Spleen (tissue), 11 donors: ENCODE data around the gene CACNA1F. TPM values are rescaled to one million over a fixed set of nuclear protein-coding genes. Genes with fewer than 3 reads are reported as not detected.

Source experiments
- DNase-seq: peaks from one replicate; pipeline ENCODE4 v3.0.0-alpha.2; 2020
- H3K27ac ChIP-seq, 8 donors: fragments of 200-600 bp; sonication (generic) in 7 of 8; 1 replicate in 4 of 8; 2 replicates in 4 of 8; pipeline versions ENCODE4 v1.5.0 to v1.8.0; 2016 to 2021; ENCODE audit warnings: inconsistent platforms in 4 of 8, mild to moderate bottlenecking in 4 of 8, moderate library complexity in 1 of 8
- H3K27me3 ChIP-seq, 7 donors: fragments of 200-600 bp; sonication (generic) in 6 of 7; replicated peaks in 1 of 7; 1 replicate in 4 of 7; 2 replicates in 3 of 7; pipeline versions ENCODE4 v1.5.0 to v1.8.0; 2016 to 2021; ENCODE audit warnings: inconsistent platforms in 3 of 7, mild to moderate bottlenecking in 1 of 7
- H3K36me3 ChIP-seq, 6 donors: fragments of 200-600 bp; sonication (generic) in 5 of 6; 1 replicate in 4 of 6; 2 replicates in 2 of 6; pipeline versions ENCODE4 v1.5.0 to v1.8.0; 2016 to 2021; ENCODE audit warnings: inconsistent platforms in 2 of 6
- H3K4me1 ChIP-seq, 6 donors: fragments of 200-600 bp; sonication (generic) in 5 of 6; 1 replicate in 3 of 6; 2 replicates in 3 of 6; pipeline versions ENCODE4 v1.5.0 to v1.8.0; 2016 to 2021; ENCODE audit warnings: inconsistent platforms in 3 of 6
- H3K4me3 ChIP-seq, 8 donors: fragments of 200-600 bp; sonication (generic) in 7 of 8; 1 replicate in 4 of 8; 2 replicates in 4 of 8; pipeline versions ENCODE4 v1.5.0 to v1.8.0; 2016 to 2021; ENCODE audit warnings: inconsistent platforms in 4 of 8, mild to moderate bottlenecking in 4 of 8, moderate library complexity in 2 of 8
- H3K9me3 ChIP-seq, 8 donors: fragments of 200-600 bp; sonication (generic) in 7 of 8; 1 replicate in 4 of 8; 2 replicates in 4 of 8; pipeline versions ENCODE4 v1.5.0 to v1.8.0; 2016 to 2021; ENCODE audit warnings: inconsistent platforms in 4 of 8
- POLR2A ChIP-seq, 3 donors: fragments of 450-650 bp; IDR thresholded peaks; one replicate each; pipeline ENCODE4 v1.5.1; 2017; ENCODE audit warnings: antibody characterized with exemption in 3 of 3, mild to moderate bottlenecking in 1 of 3
- POLR2AphosphoS5 ChIP-seq, 3 donors: sonication (generic); formaldehyde crosslinking; IDR thresholded peaks; one replicate each; pipeline ENCODE4 v1.5.1; 2017; ENCODE audit warnings: antibody characterized with exemption in 3 of 3
- WGBS, 5 donors: extraction: QIAGEN DNeasy Blood & Tissue Kit in 3 of 5; methylation state at CpG; one replicate each; pipeline versions ENCODE4 v1.1.5 to v1.1.7; 2013 to 2018; 5-methylcytosine and 5-hydroxymethylcytosine counted together
- intact Hi-C: fragments of 100-400 bp; cut with DNase I; formaldehyde crosslinking; loops from one replicate; pipeline ENCODE4 v1.15.0; 2023; ENCODE audit warnings: low total_unique reads
- polyA plus RNA-seq, 3 donors: library from polyadenylated mRNA; stranded (reverse); fragments of 200-250 nt; gene quantifications; one replicate each; pipeline ENCODE4 v1.2.1, GENCODE V29; 2013
- total RNA-seq, 7 donors: library from RNA; depleted of rRNA in 3 of 7; stranded (reverse); fragments of >200 nt in 3 of 7; fragmentation: NEBNext Ultra II Directional in 4 of 7; extraction: Animal tissue kit (Norgen Biotek cat#: 25700) in 4 of 7; gene quantifications; one replicate each; pipeline versions ENCODE4 v1.1.0 to v1.2.1, GENCODE V29; 2016 to 2021
- TF ChIP-seq, protein P1 (sequence below), 11 experiments: fragments of 200-600 bp in 7 of 11; fragments of 450-650 bp in 4 of 11; sonication (generic) in 4 of 11; IDR thresholded peaks in 8 of 11; conservative IDR thresholded peaks in 3 of 11; 1 replicate in 7 of 11; 2 replicates in 4 of 11; pipeline versions ENCODE4 v1.4.0 to v1.8.0; 2016 to 2021; ENCODE audit warnings: antibody characterized with exemption in 11 of 11, inconsistent platforms in 4 of 11, mild to moderate bottlenecking in 1 of 11
- donor health status: healthy with polysubstance abuse.
- donor health status: DM: no; HTN: no; CAD: no; lungs with moderate emphysema.
- donor health status: DM: no; HTN: no; CAD: no.
- donor health status: Bipolar disorder and iron deficiency.
- donor health status: healthy.
- donor health status: DM: no; HTN: no; CAD: no.
- donor health status: DM: yes; HTN: yes; CAD: no.

Gene CACNA1F
- total and polyA plus RNA-seq, 10 donors = 0.55 to 2.9 (median 0.91) TPM

GRCh38 chrX:49251325-49251724 is 18.2 kb upstream of the CACNA1F start:
- no peaks in the 10 kb centered on the region for H3K27me3 ChIP-seq
- 87 to 95% (median 91%) methylated on average over 4 to 13 of the region's 13 CpGs for WGBS, 5 donors
- H3K4me3 ChIP-seq = no peak overlapping the region
- no peaks in the 10 kb centered on the region for H3K9me3 ChIP-seq
- peaks cover 0 to 9% (median 0%) of the 10 kb centered on the region in 6 donors for H3K4me1 ChIP-seq
- intact Hi-C loops = no loop called here
- DNase-seq = peak; percentile 52
- TF ChIP-seq POLR2AphosphoS5 (IDR thresholded peaks at IDR 0.05) (no peak), POLR2A (IDR thresholded peaks at IDR 0.05) (no peak)
- TF ChIP-seq, protein P1, sequence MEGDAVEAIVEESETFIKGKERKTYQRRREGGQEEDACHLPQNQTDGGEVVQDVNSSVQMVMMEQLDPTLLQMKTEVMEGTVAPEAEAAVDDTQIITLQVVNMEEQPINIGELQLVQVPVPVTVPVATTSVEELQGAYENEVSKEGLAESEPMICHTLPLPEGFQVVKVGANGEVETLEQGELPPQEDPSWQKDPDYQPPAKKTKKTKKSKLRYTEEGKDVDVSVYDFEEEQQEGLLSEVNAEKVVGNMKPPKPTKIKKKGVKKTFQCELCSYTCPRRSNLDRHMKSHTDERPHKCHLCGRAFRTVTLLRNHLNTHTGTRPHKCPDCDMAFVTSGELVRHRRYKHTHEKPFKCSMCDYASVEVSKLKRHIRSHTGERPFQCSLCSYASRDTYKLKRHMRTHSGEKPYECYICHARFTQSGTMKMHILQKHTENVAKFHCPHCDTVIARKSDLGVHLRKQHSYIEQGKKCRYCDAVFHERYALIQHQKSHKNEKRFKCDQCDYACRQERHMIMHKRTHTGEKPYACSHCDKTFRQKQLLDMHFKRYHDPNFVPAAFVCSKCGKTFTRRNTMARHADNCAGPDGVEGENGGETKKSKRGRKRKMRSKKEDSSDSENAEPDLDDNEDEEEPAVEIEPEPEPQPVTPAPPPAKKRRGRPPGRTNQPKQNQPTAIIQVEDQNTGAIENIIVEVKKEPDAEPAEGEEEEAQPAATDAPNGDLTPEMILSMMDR (IDR thresholded peaks at IDR 0.05 in 8 of 11, conservative IDR thresholded peaks at IDR 0.05 in 3 of 11) = no peak
- no peak overlapping the region for H3K27ac ChIP-seq
- peaks cover 0 to 53% (median 27%) of the 10 kb centered on the region in 6 donors for H3K36me3 ChIP-seq

GRCh38 chrX:49250578-49250977 is 17.4 kb upstream of the CACNA1F start:
- no peak for DNase-seq
- Histone ChIP-seq H3K4me1 (peaks cover 0 to 9% (median 0%) of the 10 kb centered on the region in 6 donors), H3K27me3 (no peaks in the 10 kb centered on the region), H3K36me3 (peaks cover 0 to 61% (median 29%) of the 10 kb centered on the region in 6 donors), H3K4me3 (no peak overlapping the region), H3K27ac (no peak overlapping the region), H3K9me3 (no peaks in the 10 kb centered on the region)
- TF ChIP-seq POLR2A (IDR thresholded peaks at IDR 0.05) = no peak
- TF ChIP-seq, protein P1 (IDR thresholded peaks at IDR 0.05 in 8 of 11, conservative IDR thresholded peaks at IDR 0.05 in 3 of 11) = no peak
- TF ChIP-seq POLR2AphosphoS5 (IDR thresholded peaks at IDR 0.05) = no peak
- WGBS, 5 donors = 84 to 95% (median 91%) methylated on average over 3 to 9 of the region's 9 CpGs
- intact Hi-C loops = no loop called here

- 91 to 97% (median 95%) methylated on average over 3 to 13 of the region's 13 CpGs for WGBS, 5 donors
- H3K4me3 ChIP-seq = no peak overlapping the region
- TF ChIP-seq POLR2A (IDR thresholded peaks at IDR 0.05) (no peak), POLR2AphosphoS5 (IDR thresholded peaks at IDR 0.05) (no peak)
- TF ChIP-seq, protein P1 (IDR thresholded peaks at IDR 0.05 in 8 of 11, conservative IDR thresholded peaks at IDR 0.05 in 3 of 11) = no peak
- peaks cover 0 to 66% (median 29%) of the 10 kb centered on the region in 6 donors for H3K36me3 ChIP-seq
- H3K4me1 ChIP-seq = peaks cover 0 to 9% (median 0%) of the 10 kb centered on the region in 6 donors
- H3K27ac ChIP-seq = no peak overlapping the region
- H3K9me3 ChIP-seq = no peaks in the 10 kb centered on the region
- intact Hi-C loops = no loop called here
- DNase-seq = no peak
- H3K27me3 ChIP-seq = no peaks in the 10 kb centered on the region
Observed at GRCh38 chrX:49250066-49250465, 16.9 kb upstream of the CACNA1F start.

- no peak for TF ChIP-seq POLR2A (IDR thresholded peaks at IDR 0.05)
- TF ChIP-seq, protein P1 (IDR thresholded peaks at IDR 0.05 in 8 of 11, conservative IDR thresholded peaks at IDR 0.05 in 3 of 11) = no peak
- no peak for TF ChIP-seq POLR2AphosphoS5 (IDR thresholded peaks at IDR 0.05)
- H3K36me3 ChIP-seq = peaks cover 0 to 70% (median 30%) of the 10 kb centered on the region in 6 donors
- WGBS, 5 donors = 81 to 94% (median 90%) methylated on average over 2 to 9 of the region's 9 CpGs
- DNase-seq = no peak
- no peaks in the 10 kb centered on the region for H3K9me3 ChIP-seq
- H3K4me3 ChIP-seq = no peak overlapping the region
- no peak overlapping the region for H3K27ac ChIP-seq
- H3K27me3 ChIP-seq = no peaks in the 10 kb centered on the region
- H3K4me1 ChIP-seq = peaks cover 0 to 9% (median 0%) of the 10 kb centered on the region in 6 donors
- intact Hi-C loops = no loop called here
Observed at GRCh38 chrX:49249616-49250015, 16.5 kb upstream of the CACNA1F start.
